Measurements from ENCODE around the gene RCAN1. TPM values are rescaled to one million over a fixed set of nuclear protein-coding genes. Genes with fewer than 3 reads are reported as not detected.
A peak's percentile ranks its signal among the peaks of the same experiment; 100 is the strongest.

RCAN1 gene
- total RNA-seq, 4 donors from 2014 or later = 8.7 to 27.5 (median 22.8) TPM

DNA sequence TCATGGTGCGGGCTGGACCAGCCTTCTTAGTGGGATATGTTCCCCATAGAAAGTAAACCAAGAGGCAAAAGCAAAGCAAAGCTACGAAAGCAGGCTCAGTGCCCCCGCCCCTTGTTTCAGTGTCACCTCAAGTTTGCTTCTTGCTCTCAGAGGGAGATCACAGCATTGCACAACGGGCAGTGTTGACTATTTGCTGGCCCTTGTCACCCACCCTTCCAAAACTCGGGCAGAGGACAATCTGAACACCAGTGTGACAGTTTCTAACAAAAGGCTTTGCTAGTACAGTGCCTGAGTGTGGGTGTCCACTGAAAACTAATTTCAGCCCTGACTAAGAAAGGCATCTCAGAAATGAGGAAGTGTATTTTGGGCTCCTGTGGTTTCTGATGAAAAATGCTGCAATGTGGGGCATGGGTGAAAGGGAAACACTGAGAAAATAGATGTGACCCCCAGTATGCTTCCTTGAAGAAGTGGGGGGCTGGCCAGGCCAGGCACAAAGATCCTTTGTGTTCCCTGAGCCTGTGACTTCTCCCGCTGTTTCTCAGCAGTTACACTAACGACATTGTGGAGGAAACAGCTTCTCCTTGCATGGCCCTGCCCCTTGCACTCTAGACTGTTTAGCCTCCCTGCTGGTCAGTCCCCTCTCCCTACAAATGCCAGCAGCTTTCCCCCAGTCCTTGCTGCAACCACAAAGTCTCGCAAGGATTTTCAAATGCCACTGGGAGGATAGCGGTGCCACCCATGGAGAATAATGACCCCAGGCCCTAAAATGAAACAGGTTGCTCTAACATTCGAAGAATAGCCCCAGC lies 69.6 kb downstream of the RCAN1 start:
- Histone ChIP-seq H3K27ac (peak overlapping the region; percentile 67), H3K27me3 (no peaks in the 10 kb centered on the region), H3K9me3 (no peaks in the 10 kb centered on the region), H3K4me3 (no peak overlapping the region), H3K4me1 (peaks cover 21% of the 10 kb centered on the region), H3K36me3 (no peaks in the 10 kb centered on the region)
- TF ChIP-seq, protein P1, sequence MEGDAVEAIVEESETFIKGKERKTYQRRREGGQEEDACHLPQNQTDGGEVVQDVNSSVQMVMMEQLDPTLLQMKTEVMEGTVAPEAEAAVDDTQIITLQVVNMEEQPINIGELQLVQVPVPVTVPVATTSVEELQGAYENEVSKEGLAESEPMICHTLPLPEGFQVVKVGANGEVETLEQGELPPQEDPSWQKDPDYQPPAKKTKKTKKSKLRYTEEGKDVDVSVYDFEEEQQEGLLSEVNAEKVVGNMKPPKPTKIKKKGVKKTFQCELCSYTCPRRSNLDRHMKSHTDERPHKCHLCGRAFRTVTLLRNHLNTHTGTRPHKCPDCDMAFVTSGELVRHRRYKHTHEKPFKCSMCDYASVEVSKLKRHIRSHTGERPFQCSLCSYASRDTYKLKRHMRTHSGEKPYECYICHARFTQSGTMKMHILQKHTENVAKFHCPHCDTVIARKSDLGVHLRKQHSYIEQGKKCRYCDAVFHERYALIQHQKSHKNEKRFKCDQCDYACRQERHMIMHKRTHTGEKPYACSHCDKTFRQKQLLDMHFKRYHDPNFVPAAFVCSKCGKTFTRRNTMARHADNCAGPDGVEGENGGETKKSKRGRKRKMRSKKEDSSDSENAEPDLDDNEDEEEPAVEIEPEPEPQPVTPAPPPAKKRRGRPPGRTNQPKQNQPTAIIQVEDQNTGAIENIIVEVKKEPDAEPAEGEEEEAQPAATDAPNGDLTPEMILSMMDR (IDR thresholded peaks at IDR 0.05) = no peak
- no peak for TF ChIP-seq EP300 (IDR thresholded peaks at IDR 0.05)
- TF ChIP-seq POLR2A (IDR thresholded peaks at IDR 0.05) = no peak
- no peak for TF ChIP-seq POLR2AphosphoS5 (IDR thresholded peaks at IDR 0.05)
- WGBS = 57% methylated on average over 10 of the region's 10 CpGs
- DNase-seq (ENCODE audit: low spot score in 2 of 2) = no peak

DNA sequence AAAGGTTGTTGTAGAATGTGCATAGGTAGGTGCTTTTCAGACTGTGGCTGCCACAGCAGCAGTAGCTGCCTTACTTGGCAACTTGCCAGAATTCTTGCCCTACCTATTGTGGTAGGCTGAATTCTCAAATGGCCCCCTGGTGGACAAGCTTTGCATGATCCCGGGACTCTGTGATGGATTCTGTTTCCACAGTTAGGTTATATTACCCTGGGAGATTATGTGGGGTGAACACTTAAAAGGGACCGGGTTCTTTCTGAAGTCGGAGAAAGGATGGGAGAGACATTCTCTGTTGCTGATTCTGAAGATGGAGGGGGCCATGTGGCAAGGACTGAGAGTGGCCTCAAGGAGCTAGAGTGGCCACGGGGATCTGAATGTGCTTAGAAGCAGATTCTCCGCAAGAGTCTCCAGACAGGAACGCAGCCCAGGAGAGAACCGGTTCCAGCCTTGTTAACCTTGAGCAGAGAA lies 70.8 kb downstream of the RCAN1 start:
- Histone ChIP-seq H3K4me3 (no peak overlapping the region), H3K9me3 (no peaks in the 10 kb centered on the region), H3K36me3 (no peaks in the 10 kb centered on the region), H3K27me3 (no peaks in the 10 kb centered on the region), H3K27ac (no peak overlapping the region), H3K4me1 (peaks cover 21% of the 10 kb centered on the region)
- WGBS = 82% methylated on average over 7 of the region's 7 CpGs
- DNase-seq (ENCODE audit: low spot score in 2 of 2) = no peak
- no peak for TF ChIP-seq EP300 (IDR thresholded peaks at IDR 0.05)
- TF ChIP-seq, protein P1 (IDR thresholded peaks at IDR 0.05) = peak; percentile 48 to 51
- peak in 1 of 3 donors; percentile 19 for TF ChIP-seq POLR2AphosphoS5 (IDR thresholded peaks at IDR 0.05)
- no peak for TF ChIP-seq POLR2A (IDR thresholded peaks at IDR 0.05)

DNA sequence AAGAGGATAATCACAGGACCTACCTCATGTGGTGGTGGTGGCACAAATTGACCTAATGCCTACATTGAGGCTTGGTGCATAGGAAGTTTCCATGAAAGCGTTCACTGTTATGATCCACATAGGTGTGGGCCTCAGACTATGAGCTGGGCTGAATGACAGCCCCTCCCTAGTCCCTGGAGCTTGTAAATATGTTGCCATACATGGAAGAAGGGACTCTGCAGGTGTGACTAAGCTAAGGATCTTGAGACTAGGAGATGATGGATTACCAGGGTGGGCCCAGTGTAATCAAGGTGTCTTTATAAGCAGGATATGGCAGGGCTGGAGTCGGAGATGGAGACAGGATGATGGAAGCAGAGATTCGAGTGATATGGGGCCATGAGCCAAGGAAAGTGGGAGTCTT lies 71.9 kb downstream of the RCAN1 start:
- H3K27ac ChIP-seq = no peak overlapping the region
- H3K4me3 ChIP-seq = no peak overlapping the region
- H3K36me3 ChIP-seq = no peaks in the 10 kb centered on the region
- H3K9me3 ChIP-seq = no peaks in the 10 kb centered on the region
- no peaks in the 10 kb centered on the region for H3K27me3 ChIP-seq
- 87% methylated on average over 3 of the region's 3 CpGs for WGBS
- H3K4me1 ChIP-seq = peaks cover 21% of the 10 kb centered on the region
- TF ChIP-seq POLR2AphosphoS5 (IDR thresholded peaks at IDR 0.05) = no peak
- TF ChIP-seq, protein P1 (IDR thresholded peaks at IDR 0.05) = no peak
- TF ChIP-seq EP300 (IDR thresholded peaks at IDR 0.05) = no peak
- TF ChIP-seq POLR2A (IDR thresholded peaks at IDR 0.05) = no peak
- DNase-seq (ENCODE audit: low spot score in 2 of 2) = no peak

DNA sequence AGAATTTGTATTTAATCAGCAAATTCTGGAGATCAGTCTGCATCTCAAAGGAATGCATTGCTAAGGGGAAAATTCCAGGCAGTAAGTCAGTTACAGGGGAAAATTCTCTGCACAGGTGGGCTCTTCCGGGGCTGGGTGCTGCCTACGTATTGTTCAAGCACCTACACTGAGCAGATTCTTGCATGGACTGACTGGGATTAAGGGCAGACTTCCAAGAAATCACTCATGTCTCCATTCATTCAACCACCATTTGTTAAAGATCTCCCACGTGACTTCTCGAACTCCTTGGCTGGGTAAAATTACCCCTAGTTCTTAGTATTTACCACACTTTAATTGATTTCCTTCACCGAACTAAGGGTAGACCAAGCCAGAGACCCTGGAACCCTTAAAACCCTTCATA lies 74.7 kb downstream of the RCAN1 start:
- H3K4me3 ChIP-seq = no peak overlapping the region
- no peaks in the 10 kb centered on the region for H3K27me3 ChIP-seq
- peaks cover 25% of the 10 kb centered on the region for H3K4me1 ChIP-seq
- TF ChIP-seq POLR2A (IDR thresholded peaks at IDR 0.05) (no peak), POLR2AphosphoS5 (IDR thresholded peaks at IDR 0.05) (no peak), EP300 (IDR thresholded peaks at IDR 0.05) (no peak)
- TF ChIP-seq, protein P1 (IDR thresholded peaks at IDR 0.05) = no peak
- H3K9me3 ChIP-seq = no peaks in the 10 kb centered on the region
- H3K36me3 ChIP-seq = no peaks in the 10 kb centered on the region
- 86% methylated on average over 5 of the region's 5 CpGs for WGBS
- no peak for DNase-seq (ENCODE audit: low spot score in 2 of 2)
- no peak overlapping the region for H3K27ac ChIP-seq

DNA sequence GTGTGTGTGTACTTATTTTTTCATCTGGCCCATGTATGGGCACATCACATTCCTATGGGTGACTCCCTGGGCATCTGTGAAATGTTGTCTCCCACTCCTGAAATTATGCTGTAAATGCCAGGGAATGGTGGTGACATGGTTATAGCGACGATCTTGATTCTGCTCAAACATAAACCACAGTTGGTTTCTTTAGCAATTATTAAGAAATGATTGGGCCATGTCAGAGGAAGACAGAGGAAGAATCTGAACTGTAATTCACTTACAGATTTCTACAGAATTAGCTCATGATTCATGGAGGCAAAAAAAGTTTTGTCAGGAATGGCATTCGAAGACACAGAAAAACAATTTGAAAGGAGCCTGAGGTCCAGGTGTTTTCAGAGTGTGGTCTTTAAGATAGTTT lies 77.1 kb downstream of the RCAN1 start:
- Histone ChIP-seq H3K4me3 (no peak overlapping the region), H3K9me3 (no peaks in the 10 kb centered on the region), H3K36me3 (no peaks in the 10 kb centered on the region), H3K4me1 (peaks cover 19% of the 10 kb centered on the region), H3K27me3 (no peaks in the 10 kb centered on the region), H3K27ac (no peak overlapping the region)
- DNase-seq (ENCODE audit: low spot score in 2 of 2) = no peak
- TF ChIP-seq POLR2A (IDR thresholded peaks at IDR 0.05) = no peak
- TF ChIP-seq POLR2AphosphoS5 (IDR thresholded peaks at IDR 0.05) = no peak
- TF ChIP-seq, protein P1 (IDR thresholded peaks at IDR 0.05) = no peak
- TF ChIP-seq EP300 (IDR thresholded peaks at IDR 0.05) = no peak
- WGBS = 91% methylated on average over 3 of the region's 3 CpGs

All from suprapubic skin (tissue), 4 donors.